IMR-90 (cell line): ENCODE results near the gene TENM3. TPM values are rescaled to one million over a fixed set of nuclear protein-coding genes. Genes with fewer than 3 reads are reported as not detected.
A peak's percentile ranks its signal among the peaks of the same experiment; 100 is the strongest.

Experiments
- ATAC-seq: fragments of 200-7000 bp; cut with Tn5 transposase; 2 replicates; pipeline ENCODE4 v1.9.1; 2020; ENCODE audit warnings: low read depth, mild to moderate bottlenecking, moderate library complexity
- BruUV-seq: library from RNA; stranded (reverse); fragments of 400-500 nt; replicated peaks from 2 replicates; lab custom pipeline; 2021; lab: Mats Ljungman, UMichigan
- CTCF ChIA-PET: fragments of 300-600 bp; formaldehyde crosslinking; extraction: SDS; loops from one replicate; lab custom pipeline; 2021; ENCODE audit warnings: antibody characterized with exemption; lab: Yijun Ruan, JAX
- POLR2A ChIA-PET: fragments of 300-600 bp; sonication (Branson Sonifier 250); formaldehyde crosslinking; loops from one replicate; lab custom pipeline; 2022; ENCODE audit warnings: antibody characterized with exemption; ENCODE audit not compliant: unreplicated experiment; lab: Charles Lee
- DNase-seq: peaks from one replicate; pipeline ENCODE4 v3.0.0; 2013
- H2AFZ ChIP-seq: replicated peaks from 2 replicates; pipeline ENCODE3; 2013; ENCODE audit warnings: low read length, mild to moderate bottlenecking; ENCODE audit not compliant: poor library complexity
- H2AK5ac ChIP-seq: 2 replicates; pipeline ENCODE4 v1.6.1; 2013; ENCODE audit warnings: low read depth, low read length, inconsistent platforms
- H2AK9ac ChIP-seq: replicated peaks from 2 replicates; pipeline ENCODE3; 2013; ENCODE audit warnings: mild to moderate bottlenecking, low read depth, low read length, moderate library complexity; ENCODE audit not compliant: poor library complexity
- H2BK120ac ChIP-seq: 2 replicates; pipeline ENCODE4 v1.6.1; 2013; ENCODE audit warnings: low read depth, low read length, inconsistent platforms
- H2BK15ac ChIP-seq: 3 replicates; pipeline ENCODE4 v1.6.1; 2013; ENCODE audit warnings: low read depth, low read length, inconsistent platforms
- H2BK20ac ChIP-seq: 2 replicates; pipeline ENCODE4 v1.6.1; 2013; ENCODE audit warnings: low read depth, mild to moderate bottlenecking, inconsistent platforms, low read length, moderate library complexity
- H2BK5ac ChIP-seq: 2 replicates; pipeline ENCODE4 v1.6.1; 2013; ENCODE audit warnings: mild to moderate bottlenecking, low read depth, low read length, inconsistent platforms; ENCODE audit not compliant: poor library complexity, severe bottlenecking
- H3K14ac ChIP-seq: replicated peaks from 2 replicates; pipeline ENCODE4 v1.6.1; 2013; ENCODE audit warnings: low read depth, low read length, inconsistent platforms
- H3K18ac ChIP-seq: 2 replicates; pipeline ENCODE4 v1.6.1; 2013; ENCODE audit warnings: low read depth, low read length, control low read depth
- H3K23ac ChIP-seq: 2 replicates; pipeline ENCODE4 v1.6.1; 2013; ENCODE audit warnings: low read depth, low read length, inconsistent platforms
- H3K27ac ChIP-seq: 2 replicates; pipeline ENCODE4 v1.5.1; 2013; ENCODE audit warnings: mild to moderate bottlenecking, control low read depth, low read length; ENCODE audit not compliant: insufficient read depth
- H3K27me3 ChIP-seq: 2 replicates; pipeline ENCODE4 v1.6.1; 2013; ENCODE audit warnings: low read length; ENCODE audit not compliant: control insufficient read depth, insufficient read depth
- H3K36me3 ChIP-seq: 2 replicates; pipeline ENCODE4 v1.6.1; 2013; ENCODE audit warnings: low read length, mixed read lengths; ENCODE audit not compliant: control insufficient read depth, insufficient read depth
- H3K4ac ChIP-seq: 2 replicates; pipeline ENCODE4 v1.6.1; 2013; ENCODE audit warnings: low read depth, low read length, inconsistent platforms
- H3K4me1 ChIP-seq: 2 replicates; pipeline ENCODE4 v1.6.1; 2013; ENCODE audit warnings: low read length, mixed read lengths; ENCODE audit not compliant: control insufficient read depth, insufficient read depth
- H3K4me2 ChIP-seq: 2 replicates; pipeline ENCODE4 v1.6.1; 2013; ENCODE audit warnings: low read depth, mild to moderate bottlenecking, control low read depth, low read length, moderate library complexity
- H3K4me3 ChIP-seq: 2 replicates; pipeline ENCODE4 v1.5.1; 2013; ENCODE audit warnings: low read depth, mild to moderate bottlenecking, control low read depth, low read length, moderate library complexity; ENCODE audit not compliant: insufficient read depth
- H3K56ac ChIP-seq: 2 replicates; pipeline ENCODE4 v1.6.1; 2013; ENCODE audit warnings: low read length, inconsistent platforms; ENCODE audit not compliant: insufficient read depth; ENCODE audit errors: extremely low read depth
- H3K79me1 ChIP-seq, 2 experiments: 2 replicates each; pipeline ENCODE4 v1.6.1; 2013; ENCODE audit warnings: low read length in 2 of 2, inconsistent platforms in 1 of 2, low read depth in 1 of 2
- H3K9ac ChIP-seq: 2 replicates; pipeline ENCODE4 v1.6.1; 2013; ENCODE audit warnings: low read depth, low read length, control low read depth
- H3K9me1 ChIP-seq: 2 replicates; pipeline ENCODE4 v1.6.1; 2013; ENCODE audit warnings: low read length, inconsistent platforms; ENCODE audit not compliant: insufficient read depth
- H3K9me3 ChIP-seq: 2 replicates; pipeline ENCODE4 v1.6.1; 2013; ENCODE audit warnings: low read length; ENCODE audit not compliant: control insufficient read depth, insufficient read depth
- H4K20me1 ChIP-seq: 2 replicates; pipeline ENCODE4 v1.6.1; 2013; ENCODE audit warnings: low read length, inconsistent platforms; ENCODE audit not compliant: insufficient read depth
- H4K5ac ChIP-seq: 2 replicates; pipeline ENCODE4 v1.6.1; 2013; ENCODE audit warnings: mild to moderate bottlenecking, low read depth, low read length, control low read depth
- H4K8ac ChIP-seq, 2 experiments: 2 replicates each; pipeline ENCODE4 v1.6.1; 2013; ENCODE audit warnings: low read depth in 2 of 2, low read length in 2 of 2, control low read depth in 1 of 2, inconsistent platforms in 1 of 2
- H4K91ac ChIP-seq: 2 replicates; pipeline ENCODE4 v1.6.1; 2013; ENCODE audit warnings: low read depth, low read length, inconsistent platforms; ENCODE audit not compliant: insufficient read depth
- CEBPB ChIP-seq: IDR thresholded peaks from 2 replicates; pipeline ENCODE4 v1.6.1; 2012; ENCODE audit warnings: low read depth, low read length, improper control_type of control experiment
- CTCF ChIP-seq: conservative IDR thresholded peaks from 2 replicates; pipeline ENCODE4 v1.5.1; 2012; ENCODE audit warnings: mild to moderate bottlenecking, low read depth, low read length, improper control_type of control experiment
- ELK1 ChIP-seq: fragments of 150-350 bp; IDR thresholded peaks from 2 replicates; pipeline ENCODE4 v1.6.1; 2016; ENCODE audit warnings: low read depth, mild to moderate bottlenecking, low read length, moderate library complexity, borderline replicate concordance
- USF2 ChIP-seq: fragments of 150-350 bp; IDR thresholded peaks from 2 replicates; pipeline ENCODE4 v1.6.1; 2017; ENCODE audit warnings: mild to moderate bottlenecking, antibody characterized with exemption, low read length, low read depth
- WGBS, 2 experiments: methylation state at CpG; one replicate each; pipeline versions ENCODE4 v1.1.5 to v1.1.7; 2013; ENCODE audit warnings: missing lambda C conversion rate in 2 of 2; ENCODE audit not compliant: insufficient read length in 1 of 2; ENCODE audit errors: extremely low coverage in 2 of 2; 5-methylcytosine and 5-hydroxymethylcytosine counted together
- dilution Hi-C: fragments of 300-500 bp; cut with HindIII; formaldehyde crosslinking; loops from one replicate; pipeline ENCODE4 v1.14.3; 2018; ENCODE audit warnings: low sequenced_read_pairs; ENCODE audit not compliant: unreplicated experiment
- in situ Hi-C: fragments of 300-500 bp; cut with MboI; formaldehyde crosslinking; loops from 3 replicates; pipeline ENCODE4 v1.14.3; 2019; ENCODE audit warnings: low sequenced_read_pairs, inconsistent platforms, mixed read lengths
- intact Hi-C: fragments of 100-400 bp; cut with micrococcal nuclease; formaldehyde crosslinking; loops from 2 replicates; pipeline ENCODE4 v1.10.0; 2022
- polyA plus RNA-seq, 3 experiments: library from polyadenylated mRNA; depleted of rRNA; stranded (reverse); fragments of >200 nt; gene quantifications; 2 replicates each; pipeline ENCODE4 v1.2.3, GENCODE V29; 2012; ENCODE audit warnings: low replicate concordance in 1 of 3
- total RNA-seq: library from RNA; depleted of rRNA; stranded (reverse); fragments of >200 nt; gene quantifications from 2 replicates; pipeline ENCODE4 v1.2.3, GENCODE V29; 2012

The TENM3 gene
- total and polyA plus RNA-seq, 2 of the 4 experiments (the other 2 are of a cell fraction): 29.9 to 173 TPM

- Histone ChIP-seq H3K27me3 (no peaks in the 10 kb centered on the region), H3K9me1 (0 out of 2 replicates have a peak, but pooled peaks cover 2% of the 10 kb centered on the region), H2AK9ac (no peak overlapping the region), H2BK20ac (no peak overlapping the region), H2BK5ac (no peak overlapping the region), H3K4ac (no peak overlapping the region), H4K91ac (no peak overlapping the region), H2AFZ (no peak overlapping the region), H3K9me3 (no peaks in the 10 kb centered on the region), H4K20me1 (no peaks in the 10 kb centered on the region), H2BK15ac (no peak overlapping the region), H3K4me1 (no peaks in the 10 kb centered on the region), H3K36me3 (no peaks in the 10 kb centered on the region), H3K27ac (no peak overlapping the region), H4K8ac (no peak overlapping the region), H3K4me2 (no peak overlapping the region), H3K4me3 (no peak overlapping the region), H3K23ac (no peak overlapping the region), H3K14ac (no peak overlapping the region), H2AK5ac (no peak overlapping the region; the same call in 1 of the 2 replicates), H3K9ac (no peak overlapping the region), H3K79me1 (peaks cover 0 to 3% of the 10 kb centered on the region in 2 experiments; a peak in 2 of 4 replicates), H3K56ac (no peak overlapping the region), H4K5ac (no peak overlapping the region), H2BK120ac (no peak overlapping the region), H3K18ac (0 out of 2 replicates have a peak overlapping the region, but pooled peaks have one; percentile 24)
- no TSS peak for BruUV-seq
- ATAC-seq: no peak
- in situ Hi-C loops: no loop called here
- TF ChIP-seq ELK1: no peak
- TF ChIP-seq CTCF: no peak
- no peak for TF ChIP-seq CEBPB
- TF ChIP-seq USF2: no peak
- dilution Hi-C loops: no loop called here
- intact Hi-C loops: no loop called here
- ChIA-PET POLR2A (no interaction called here), CTCF (no interaction called here)
- WGBS, 2 experiments: no CpG with 5 or more reads among the region's 6 CpGs
- peak; percentile 19 for DNase-seq
Observed at GRCh38 chr4:182548156-182548555, 305.0 kb downstream of the TENM3 start.
